Thymus (tissue), 11 donors: ENCODE data around the gene ABI1. TPM values are rescaled to one million over a fixed set of nuclear protein-coding genes. Genes with fewer than 3 reads are reported as not detected.

Experiments
- DNase-seq, 9 donors: peaks; one replicate each; pipeline ENCODE4 v3.0.0-alpha.2; 2013; ENCODE audit warnings: low spot score in 9 of 9, low read depth in 6 of 9, missing footprints in 1 of 9
- H3K27ac ChIP-seq, 2 donors: one replicate each; pipeline ENCODE4 v1.5.1; 2013; ENCODE audit warnings: control low read depth in 1 of 2, low read depth in 1 of 2, low read length in 1 of 2, mild to moderate bottlenecking in 1 of 2, moderate library complexity in 1 of 2
- H3K27me3 ChIP-seq, 2 donors: one replicate each; pipeline ENCODE4 v1.5.1; 2013; ENCODE audit warnings: low read length in 1 of 2; ENCODE audit not compliant: control insufficient read depth in 2 of 2, insufficient read depth in 1 of 2
- H3K36me3 ChIP-seq, 2 donors: one replicate each; pipeline ENCODE4 v1.5.1; 2013; ENCODE audit warnings: low read length in 1 of 2, mild to moderate bottlenecking in 1 of 2, moderate library complexity in 1 of 2; ENCODE audit not compliant: control insufficient read depth in 2 of 2, insufficient read depth in 2 of 2
- H3K4me1 ChIP-seq, 2 donors: one replicate each; pipeline ENCODE4 v1.5.1; 2013; ENCODE audit warnings: low read length in 2 of 2; ENCODE audit not compliant: control insufficient read depth in 2 of 2, insufficient read depth in 2 of 2
- H3K4me3 ChIP-seq, 2 donors: one replicate each; pipeline ENCODE4 v1.5.1; 2013; ENCODE audit warnings: low read length in 2 of 2, control low read depth in 1 of 2, mild to moderate bottlenecking in 1 of 2
- H3K9me3 ChIP-seq, 2 donors: one replicate each; pipeline ENCODE4 v1.5.1; 2013; ENCODE audit warnings: low read length in 1 of 2, mild to moderate bottlenecking in 1 of 2; ENCODE audit not compliant: control insufficient read depth in 2 of 2, insufficient read depth in 1 of 2
- WGBS: extraction: QIAGEN DNeasy Blood & Tissue Kit; methylation state at CpG from one replicate; pipeline ENCODE4 v1.1.7; 2013; 5-methylcytosine and 5-hydroxymethylcytosine counted together
- polyA plus RNA-seq: library from polyadenylated mRNA; stranded (reverse); fragments of 200-250 nt; gene quantifications from one replicate; pipeline ENCODE4 v1.2.3, GENCODE V29; 2013
- total RNA-seq: library from RNA; stranded (reverse); fragments of 120-200 nt; gene quantifications from one replicate; pipeline ENCODE4 v1.2.4, GENCODE V29; 2013
- donor health status: healthy.

Gene ABI1
- total and polyA plus RNA-seq, 2 donors = 62.3 to 64.5 TPM

DNA sequence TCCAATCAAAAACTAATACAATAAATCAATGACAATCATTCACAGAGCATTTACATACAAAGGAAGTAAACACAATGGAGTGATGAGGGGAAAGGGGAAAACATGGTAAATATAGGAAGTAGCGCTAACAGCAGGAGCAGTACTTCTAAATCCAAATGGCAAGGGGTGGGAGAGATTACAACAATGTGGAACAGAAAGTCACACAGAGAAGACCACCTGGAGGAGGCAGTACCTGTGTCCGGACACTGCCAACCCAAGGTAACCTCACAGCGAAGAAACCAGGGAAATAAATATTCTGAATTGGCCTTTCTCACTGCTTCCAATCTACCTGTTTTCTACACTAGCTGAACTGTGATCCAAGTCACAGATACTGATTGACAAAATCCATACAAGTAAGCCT, 58.2 kb downstream of the ABI1 start:
- Histone ChIP-seq H3K27ac (no peak overlapping the region), H3K4me1 (peaks cover 28 to 41% of the 10 kb centered on the region in 2 donors), H3K4me3 (no peak overlapping the region)

DNA sequence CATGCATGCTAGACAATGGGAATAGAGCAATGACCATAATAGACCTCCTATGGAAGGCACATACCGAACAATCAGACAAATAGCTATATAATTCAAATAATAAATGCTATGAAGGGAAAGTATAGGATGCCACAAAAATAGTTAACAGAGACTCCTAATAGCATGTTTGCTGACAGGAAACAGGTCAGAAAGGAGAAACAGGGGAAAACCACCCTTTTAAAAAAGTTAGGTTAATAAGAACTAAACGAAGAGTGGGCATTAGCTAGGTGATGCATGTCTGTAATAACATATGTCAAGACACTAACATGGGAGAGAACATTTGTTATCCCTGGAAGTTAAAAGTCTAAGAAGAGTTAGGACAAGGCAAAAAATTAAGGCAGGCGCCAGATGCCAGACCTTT, 58.9 kb downstream of the ABI1 start:
- no peak overlapping the region for H3K27ac ChIP-seq
- WGBS = 79% methylated on average over 3 of the region's 3 CpGs
- DNase-seq = no peak
- peaks cover 28 to 41% of the 10 kb centered on the region in 2 donors for H3K4me1 ChIP-seq
- peaks cover 0 to 4% of the 10 kb centered on the region in 2 donors for H3K9me3 ChIP-seq
- H3K36me3 ChIP-seq = peaks cover 0 to 3% of the 10 kb centered on the region in 2 donors
- H3K4me3 ChIP-seq = no peak overlapping the region
- H3K27me3 ChIP-seq = no peaks in the 10 kb centered on the region

More for the DNA sequence above, 58.2 kb downstream of the ABI1 start:
- Histone ChIP-seq H3K36me3 (peaks cover 0 to 8% of the 10 kb centered on the region in 2 donors), H3K9me3 (peaks cover 0 to 2% of the 10 kb centered on the region in 2 donors), H3K27me3 (no peaks in the 10 kb centered on the region)
- WGBS = 97% methylated on average over 3 of the region's 3 CpGs
- DNase-seq = no peak

DNA sequence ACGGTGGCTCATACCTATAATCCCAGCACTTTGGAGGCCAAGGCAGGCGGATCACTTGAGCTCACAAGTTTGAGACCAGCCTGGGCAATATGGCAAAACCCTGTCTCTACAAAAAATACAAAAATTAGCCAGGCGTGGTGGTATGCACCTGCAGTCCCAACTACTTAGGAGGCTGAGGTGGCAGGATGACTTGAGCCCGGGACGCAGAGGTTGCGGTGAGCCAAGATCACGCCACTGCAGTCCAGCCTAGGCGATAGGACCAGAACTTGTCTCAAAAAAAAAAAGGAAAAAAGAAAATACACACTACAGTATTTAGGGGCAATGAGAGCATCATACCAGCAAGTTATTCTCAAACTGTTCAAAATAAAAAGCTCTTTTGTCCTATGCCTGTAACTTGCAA, 59.5 kb downstream of the ABI1 start:
- no peak for DNase-seq
- peaks cover 0 to 5% of the 10 kb centered on the region in 2 donors for H3K9me3 ChIP-seq
- 98% methylated on average over 8 of the region's 8 CpGs for WGBS
- H3K4me3 ChIP-seq = no peak overlapping the region
- no peak overlapping the region for H3K27ac ChIP-seq
- peaks cover 0 to 3% of the 10 kb centered on the region in 2 donors for H3K36me3 ChIP-seq
- peaks cover 28 to 40% of the 10 kb centered on the region in 2 donors for H3K4me1 ChIP-seq
- H3K27me3 ChIP-seq = no peaks in the 10 kb centered on the region

DNA sequence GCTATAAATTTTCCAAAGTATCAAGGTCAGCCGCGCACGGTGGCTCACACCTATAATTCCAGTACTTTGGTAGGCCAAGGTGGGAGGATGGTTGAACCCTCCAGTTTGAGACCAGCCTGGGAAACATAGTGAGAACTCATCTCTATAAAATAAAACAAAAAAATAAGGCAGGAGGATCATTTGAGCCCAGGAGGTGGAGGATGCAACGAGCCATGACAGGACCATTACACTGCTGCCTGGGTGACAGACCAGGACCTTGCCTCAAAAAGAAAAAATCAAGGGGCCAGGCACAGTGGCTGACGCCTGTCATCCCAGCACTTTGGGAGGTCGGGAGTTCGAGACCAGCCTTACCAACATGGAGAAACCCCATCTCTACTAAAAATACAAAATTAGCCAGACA, 60.3 kb downstream of the ABI1 start:
- H3K27me3 ChIP-seq = no peaks in the 10 kb centered on the region
- H3K9me3 ChIP-seq = peaks cover 0 to 7% of the 10 kb centered on the region in 2 donors
- H3K4me1 ChIP-seq = peaks cover 24 to 36% of the 10 kb centered on the region in 2 donors
- peak overlapping the region in 1 of 2 donors; percentile 28 for H3K27ac ChIP-seq
- no peak overlapping the region for H3K4me3 ChIP-seq
- 95% methylated on average over 7 of the region's 7 CpGs for WGBS
- DNase-seq = no peak
- peaks cover 0 to 3% of the 10 kb centered on the region in 2 donors for H3K36me3 ChIP-seq

DNA sequence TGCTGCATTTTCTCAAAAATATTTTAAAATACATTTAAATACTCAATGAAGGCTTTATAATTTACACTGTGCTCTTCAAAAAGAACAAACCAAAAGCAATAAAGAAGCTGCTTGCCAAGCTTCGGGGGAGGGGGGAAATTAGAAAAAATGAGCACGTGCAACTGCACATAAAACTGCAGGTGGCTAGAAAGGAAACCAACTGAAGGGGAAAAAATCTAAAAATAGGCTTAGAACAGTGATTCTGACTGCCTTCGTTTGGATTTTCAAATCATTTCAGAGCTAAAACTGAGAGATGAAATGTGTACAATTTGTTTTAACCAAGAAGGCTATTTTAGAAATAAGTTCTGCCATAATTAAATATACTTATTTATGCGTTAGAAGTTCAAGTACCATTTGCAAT, 61.4 kb downstream of the ABI1 start:
- 3% methylated on average over 4 of the region's 4 CpGs for WGBS
- peaks cover 0 to 3% of the 10 kb centered on the region in 2 donors for H3K36me3 ChIP-seq
- H3K27me3 ChIP-seq = no peaks in the 10 kb centered on the region
- peak overlapping the region in 1 of 2 donors; percentile 73 for H3K27ac ChIP-seq
- peaks cover 17 to 29% of the 10 kb centered on the region in 2 donors for H3K4me1 ChIP-seq
- peak; percentile 53 to 93 (median 80) for DNase-seq
- H3K4me3 ChIP-seq = no peak overlapping the region
- H3K9me3 ChIP-seq = peaks cover 0 to 7% of the 10 kb centered on the region in 2 donors

DNA sequence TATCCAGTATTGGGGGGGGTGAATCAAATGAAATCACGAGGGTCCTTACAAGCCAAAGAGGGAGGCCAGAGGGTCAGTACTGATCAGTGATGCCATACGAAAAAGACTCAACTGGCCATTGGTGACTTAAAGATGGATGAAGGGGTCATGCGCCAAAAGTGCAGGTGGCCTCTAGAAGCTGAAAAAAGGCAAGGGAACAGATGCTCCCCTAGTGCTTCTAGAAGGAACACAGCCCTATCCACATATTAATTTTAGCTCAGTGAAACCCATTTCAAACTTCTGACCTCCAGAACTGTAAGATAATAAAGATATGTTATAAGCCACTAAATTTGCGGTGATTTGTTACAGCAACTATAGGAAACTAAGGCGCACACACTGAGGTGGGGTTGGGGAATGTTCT, 62.5 kb downstream of the ABI1 start:
- Histone ChIP-seq H3K9me3 (peaks cover 0 to 7% of the 10 kb centered on the region in 2 donors), H3K36me3 (peaks cover 0 to 3% of the 10 kb centered on the region in 2 donors), H3K4me1 (peaks cover 12 to 26% of the 10 kb centered on the region in 2 donors), H3K27me3 (no peaks in the 10 kb centered on the region), H3K4me3 (no peak overlapping the region), H3K27ac (no peak overlapping the region)
- DNase-seq = no peak
- WGBS = 97% methylated on average over 5 of the region's 5 CpGs

DNA sequence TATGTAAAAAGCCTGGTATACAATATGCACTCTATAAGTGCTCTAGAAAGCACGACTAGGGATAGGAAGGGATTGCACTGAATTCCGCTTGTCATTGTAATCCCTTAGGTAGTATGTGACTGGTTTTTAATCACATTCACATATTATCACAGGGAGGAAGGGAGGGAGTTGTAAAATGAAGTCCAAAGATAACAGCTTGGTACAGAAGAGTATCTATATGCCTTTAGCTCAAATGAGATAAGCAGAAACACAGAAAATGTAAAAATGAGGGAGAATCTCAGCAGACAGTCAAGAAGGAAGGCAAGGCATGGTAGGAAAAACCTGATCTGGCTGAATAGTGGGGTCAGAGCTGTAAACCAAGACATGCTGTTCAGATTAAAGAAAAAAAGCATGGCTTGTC, 63.4 kb downstream of the ABI1 start:
- no peak for DNase-seq
- Histone ChIP-seq H3K36me3 (peaks cover 0 to 3% of the 10 kb centered on the region in 2 donors), H3K4me3 (no peak overlapping the region), H3K27ac (no peak overlapping the region), H3K4me1 (peaks cover 6 to 23% of the 10 kb centered on the region in 2 donors), H3K27me3 (no peaks in the 10 kb centered on the region), H3K9me3 (peaks cover 0 to 7% of the 10 kb centered on the region in 2 donors)
- WGBS = 97% methylated on average over 2 of the region's 2 CpGs

DNA sequence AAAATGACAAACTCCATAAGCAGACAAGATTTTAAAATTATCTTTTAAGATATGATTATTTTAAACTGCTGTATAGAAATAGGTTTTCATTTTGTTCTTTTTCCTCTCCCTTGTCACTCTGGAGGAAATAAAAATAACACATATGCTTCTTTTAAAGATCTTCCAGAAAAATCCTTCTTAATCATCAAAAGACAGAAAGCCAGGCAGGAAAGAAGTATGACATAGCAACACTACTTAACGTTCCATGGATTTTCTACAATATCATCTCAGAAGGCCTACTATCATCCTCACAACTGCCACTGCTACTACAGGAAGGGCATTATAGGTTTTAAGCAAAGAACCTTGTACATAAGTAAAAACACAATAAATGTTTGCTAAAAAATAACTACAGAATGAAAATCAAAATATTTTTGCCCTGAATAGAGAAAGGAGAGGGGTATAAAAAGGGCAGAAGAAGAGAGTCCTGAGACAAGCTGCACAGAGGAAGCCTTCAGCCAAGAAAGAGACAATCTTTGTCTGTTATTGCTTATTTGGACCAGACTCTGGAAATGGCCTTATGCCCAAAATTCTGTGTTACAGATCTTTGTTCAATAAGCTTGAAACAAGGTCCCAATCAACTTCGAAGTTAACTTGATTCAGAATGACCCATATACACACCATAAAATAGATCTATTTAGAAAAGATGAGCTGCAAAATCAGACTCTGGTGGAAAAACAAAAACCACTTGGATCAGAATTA, 67.8 kb downstream of the ABI1 start:
- DNase-seq = no peak
- Histone ChIP-seq H3K27me3 (no peaks in the 10 kb centered on the region), H3K4me1 (peaks cover under 1% of the 10 kb centered on the region in 2 donors), H3K9me3 (peaks cover 0 to 5% of the 10 kb centered on the region in 2 donors), H3K4me3 (no peak overlapping the region), H3K36me3 (no peaks in the 10 kb centered on the region), H3K27ac (no peak overlapping the region)
- 77% methylated on average over 2 of the region's 2 CpGs for WGBS

DNA sequence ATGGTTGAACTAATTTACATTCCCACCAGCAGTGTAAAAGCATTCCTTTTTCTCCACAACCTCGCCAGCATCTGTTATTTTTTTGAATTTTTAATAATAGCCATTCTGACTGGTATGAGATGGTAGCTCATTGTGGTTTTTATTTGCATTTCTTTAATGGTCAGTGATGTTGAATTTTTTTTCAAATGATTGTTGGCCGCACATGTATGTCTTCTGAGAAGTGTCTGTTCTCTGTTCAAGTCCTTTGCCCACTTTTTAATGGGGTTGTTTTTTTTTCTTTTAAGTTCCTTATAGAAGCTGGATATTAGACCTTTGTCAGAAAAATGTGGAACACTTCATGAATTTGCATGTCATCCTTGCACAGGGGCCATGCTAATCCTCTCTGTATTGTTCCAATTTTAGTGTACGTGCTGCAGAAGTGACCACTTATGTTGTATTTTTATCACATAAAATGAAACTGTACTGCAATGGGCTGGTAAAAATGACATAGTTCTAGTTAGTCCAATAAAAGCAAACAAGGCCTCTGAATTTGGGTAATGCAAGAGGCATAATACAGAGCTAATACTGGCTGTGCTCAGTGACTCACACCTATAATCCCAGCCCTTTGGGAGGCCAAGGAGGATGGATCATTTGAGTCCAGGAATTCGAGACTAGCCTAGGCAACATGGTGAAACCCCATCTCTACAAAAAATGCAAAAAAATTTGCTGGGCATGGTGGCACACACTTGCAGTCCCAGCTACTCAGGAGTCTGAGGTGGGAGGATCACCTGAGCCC, 70.3 kb downstream of the ABI1 start:
- no peak overlapping the region for H3K4me3 ChIP-seq
- DNase-seq = no peak
- 95% methylated on average over 4 of the region's 4 CpGs for WGBS
- H3K4me1 ChIP-seq = no peaks in the 10 kb centered on the region
- H3K27ac ChIP-seq = no peak overlapping the region
- no peaks in the 10 kb centered on the region for H3K9me3 ChIP-seq
- H3K27me3 ChIP-seq = no peaks in the 10 kb centered on the region
- H3K36me3 ChIP-seq = peaks cover 0 to 3% of the 10 kb centered on the region in 2 donors
